Lower leg skin (tissue), 3 donors: ENCODE data around the gene SLX9.

ENCODE experiments used
- CTCF ChIP-seq, 3 donors: fragments of 450-650 bp; IDR thresholded peaks; one replicate each; pipeline ENCODE4 v1.5.1; 2016; ENCODE audit warnings: antibody characterized with exemption in 3 of 3, mild to moderate bottlenecking in 3 of 3, moderate library complexity in 2 of 3
- POLR2A ChIP-seq, 2 donors: fragments of 450-650 bp; IDR thresholded peaks; one replicate each; pipeline ENCODE4 v1.6.1; 2016 to 2017; ENCODE audit warnings: antibody characterized with exemption in 2 of 2, mild to moderate bottlenecking in 1 of 2, moderate library complexity in 1 of 2

- TF ChIP-seq CTCF (IDR thresholded peaks at IDR 0.05), result peak in 1 of 3 donors; percentile 65
- no peak for TF ChIP-seq POLR2A (IDR thresholded peaks at IDR 0.05)
These were observed 47.1 kb upstream of the SLX9 start for GRCh38 chr21:44892536-44893277.
